SU-DHL-6 (cell line): ENCODE results near the gene LCN10.

Experiments used
- CTCF ChIP-seq: fragments of 200-600 bp; sonication (generic); IDR thresholded peaks from one replicate; pipeline ENCODE4 v1.5.1; 2017; ENCODE audit warnings: antibody characterized with exemption, mild to moderate bottlenecking, low read length, moderate library complexity; ENCODE audit not compliant: insufficient read depth, poor library complexity, severe bottlenecking
- EZH2phosphoT487 ChIP-seq: fragments of 200-600 bp; sonication (generic), shearing (Covaris generic); conservative IDR thresholded peaks from 2 replicates; pipeline ENCODE4 v1.6.1; 2018; ENCODE audit warnings: mild to moderate bottlenecking, antibody characterized with exemption, low read length, moderate library complexity, mixed read lengths

- TF ChIP-seq CTCF: no peak
- TF ChIP-seq EZH2phosphoT487: no peak
These were observed 29.8 kb downstream of the LCN10 start for GRCh38 chr9:136712690-136713544.
